Right atrium auricular region (tissue), 2 donors: ENCODE results near the gene SNAPC5. TPM values are rescaled to one million over a fixed set of nuclear protein-coding genes. Genes with fewer than 3 reads are reported as not detected.

Source experiments
- DNase-seq: peaks from one replicate; pipeline ENCODE4 v3.0.0-alpha.2; 2019; ENCODE audit warnings: low spot score
- H3K27ac ChIP-seq, 2 donors: fragments of 200-600 bp; sonication (generic); 1 replicate in 1 of 2; 2 replicates in 1 of 2; pipeline ENCODE4 v1.5.1; 2016 to 2019
- H3K27me3 ChIP-seq, 2 donors: fragments of 200-600 bp; sonication (generic); one replicate each; pipeline versions ENCODE4 v1.5.1 to v1.6.0; 2017 to 2019
- H3K36me3 ChIP-seq: fragments of 200-600 bp; sonication (generic); one replicate; pipeline ENCODE4 v1.5.1; 2016
- H3K4me1 ChIP-seq, 2 donors: fragments of 200-600 bp; sonication (generic); one replicate each; pipeline versions ENCODE4 v1.5.1 to v1.6.0; 2017 to 2019
- H3K4me3 ChIP-seq, 2 donors: fragments of 200-600 bp; sonication (generic); 1 replicate in 1 of 2; 2 replicates in 1 of 2; pipeline ENCODE4 v1.5.1; 2017 to 2019; ENCODE audit warnings: mild to moderate bottlenecking in 1 of 2, moderate library complexity in 1 of 2
- H3K9me3 ChIP-seq, 2 donors: fragments of 200-600 bp; sonication (generic); one replicate each; pipeline ENCODE4 v1.5.1; 2019
- CTCF ChIP-seq, 2 donors: fragments of 200-600 bp; sonication (generic); IDR thresholded peaks; one replicate each; pipeline ENCODE4 v1.5.1; 2019; ENCODE audit warnings: antibody characterized with exemption in 2 of 2
- microRNA-seq, 2 donors: library from miRNA; unstranded; fragments of <30 nt; microRNA quantifications; one replicate each; pipeline ENCODE4, GENCODE V29; 2016 to 2017; ENCODE audit warnings: borderline number of aligned reads in 2 of 2, borderline replicate concordance in 1 of 2
- total RNA-seq, 2 donors: library from RNA; depleted of rRNA; stranded (reverse); fragments of >200 nt; gene quantifications; one replicate each; pipeline ENCODE4 v1.1.0, GENCODE V29; 2016

SNAPC5 gene
- total RNA-seq, 2 donors from 2014 or later, result 27.6 to 35.3 TPM

DNA sequence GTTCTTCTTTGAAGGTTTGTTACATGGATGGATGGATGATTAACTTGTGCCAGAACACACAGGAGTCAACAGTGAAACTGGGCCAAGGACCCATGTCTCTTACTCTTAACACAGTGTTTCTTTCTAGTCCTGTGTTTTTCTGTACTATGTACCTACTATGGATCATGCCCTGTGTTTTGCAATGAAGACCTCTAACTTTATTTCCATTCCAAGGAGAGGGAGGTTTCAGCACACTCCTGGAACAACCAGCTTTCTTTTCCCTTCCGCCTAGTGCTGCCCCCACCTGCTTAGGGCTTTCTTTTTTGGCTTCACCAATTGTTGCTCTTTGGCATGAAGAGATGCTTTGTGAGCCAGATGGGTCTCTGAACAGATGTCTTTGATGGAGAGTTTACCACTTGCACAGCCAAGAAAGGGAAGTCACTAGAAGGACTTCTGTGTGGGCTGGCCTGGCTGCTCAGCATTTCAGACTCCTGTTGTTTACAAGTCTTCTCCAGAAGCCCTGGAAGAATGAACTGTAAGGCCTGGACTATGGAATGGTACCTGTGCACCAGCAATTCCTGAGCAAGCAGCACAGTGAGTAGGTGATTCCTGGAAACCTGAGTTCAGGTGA, 44.5 kb downstream of the SNAPC5 start:
- no peak for TF ChIP-seq CTCF (IDR thresholded peaks at IDR 0.05)
- H3K27ac ChIP-seq, result no peak overlapping the region
- DNase-seq, result no peak
- no peak overlapping the region for H3K4me3 ChIP-seq
- no peaks in the 10 kb centered on the region for H3K9me3 ChIP-seq
- peaks cover 8% of the 10 kb centered on the region for H3K36me3 ChIP-seq
- no peaks in the 10 kb centered on the region for H3K27me3 ChIP-seq
- no peaks in the 10 kb centered on the region for H3K4me1 ChIP-seq

DNA sequence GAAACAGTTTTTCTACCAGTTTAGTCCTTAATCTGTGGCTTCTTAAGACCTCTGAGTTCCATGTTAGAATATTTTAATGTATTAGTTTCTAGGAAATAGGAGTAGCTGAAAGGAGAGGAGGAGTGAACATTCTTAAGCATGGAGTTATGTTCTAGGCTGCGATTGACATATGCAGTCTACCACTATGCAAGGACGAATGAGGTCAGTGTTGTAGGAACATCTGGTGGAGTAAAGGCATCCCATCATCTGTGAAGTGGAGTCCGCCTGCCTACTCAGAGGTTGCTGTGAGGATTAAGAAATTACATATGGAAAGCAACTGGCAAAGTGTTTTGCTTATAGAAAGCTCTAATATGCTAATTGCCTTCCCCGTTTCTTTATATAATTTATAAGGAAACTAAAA, 45.1 kb downstream of the SNAPC5 start:
- no peak for TF ChIP-seq CTCF (IDR thresholded peaks at IDR 0.05)
- no peak overlapping the region for H3K4me3 ChIP-seq
- no peaks in the 10 kb centered on the region for H3K27me3 ChIP-seq
- no peak for DNase-seq
- H3K36me3 ChIP-seq, result peaks cover 8% of the 10 kb centered on the region
- no peaks in the 10 kb centered on the region for H3K4me1 ChIP-seq
- H3K9me3 ChIP-seq, result no peaks in the 10 kb centered on the region
- no peak overlapping the region for H3K27ac ChIP-seq

Small RNA genes lying within 50 kb of the gene (microRNA-seq; reads per million reads assigned to microRNA genes)
- 0 reads per million in 2 donors for gene MIR4512

Other genes starting within 250 kb of the SNAPC5 start
- not detected for gene MEGF11, start 244.0 kb downstream of the SNAPC5 start, total RNA-seq
- 10 to 100 TPM; 23.6 to 54.7 TPM for gene DIS3L, start 204.2 kb downstream of the SNAPC5 start, total RNA-seq
- gene TIPIN, start 141.1 kb downstream of the SNAPC5 start, total RNA-seq, result 1 to 10 TPM; 1.4 to 5.7 TPM
- 10 to 100 TPM; 31.3 to 36.4 TPM for gene MAP2K1, start 110.8 kb downstream of the SNAPC5 start, total RNA-seq
- gene RPL4, start 7.1 kb upstream of the SNAPC5 start, total RNA-seq, result 1,000 to 10,000 TPM; 2,054 to 2,622 TPM
- gene ZWILCH, start 7.6 kb upstream of the SNAPC5 start, total RNA-seq, result under 1 TPM; 0.89 to 0.98 TPM
- not detected for gene LCTL, start 68.2 kb upstream of the SNAPC5 start, total RNA-seq
- gene SMAD6, start 204.5 kb upstream of the SNAPC5 start, total RNA-seq, result 100 to 1,000 TPM in 1 of 2 donors, 10 to 100 TPM in 1; 20.8 to 104 TPM